ENCODE measurements around the gene SELENOV.

GRCh38 chr19:39500543-39500942, 14.4 kb upstream of the SELENOV start:
- TF ChIP-seq CTCF (conservative IDR thresholded peaks at IDR 0.05) (no peak), ZFX (IDR thresholded peaks at IDR 0.05) (no peak)

Data from C4-2B (cell line).